Measurements from ENCODE around the gene TLR2. TPM values are rescaled to one million over a fixed set of nuclear protein-coding genes. Genes with fewer than 3 reads are reported as not detected.

TLR2 gene
- total RNA-seq, 4 donors from 2014 or later: 55.4 to 97.2 (median 87.8) TPM

- no peak for DNase-seq (ENCODE audit: low spot score)
- ATAC-seq (ENCODE audit: low FRiP score): no peak
- TF ChIP-seq CTCF (IDR thresholded peaks at IDR 0.05): no peak
Measured at GRCh38 chr4:153747406-153747955, 63.4 kb downstream of the TLR2 start.

- DNase-seq (ENCODE audit: low spot score) (no peak), ATAC-seq (ENCODE audit: low FRiP score) (peak; percentile 86)
- no peak for TF ChIP-seq CTCF (IDR thresholded peaks at IDR 0.05)
Measured at GRCh38 chr4:153748378-153748777, 64.3 kb downstream of the TLR2 start.

GRCh38 chr4:153750197-153750817 is 66.2 kb downstream of the TLR2 start:
- DNase-seq (ENCODE audit: low spot score) (no peak), ATAC-seq (ENCODE audit: low FRiP score) (peak; percentile 97)
- TF ChIP-seq CTCF (IDR thresholded peaks at IDR 0.05): no peak

GRCh38 chr4:153755186-153755585 is 71.1 kb downstream of the TLR2 start:
- ATAC-seq (ENCODE audit: low FRiP score) (no peak), DNase-seq (ENCODE audit: low spot score) (no peak)
- no peak for TF ChIP-seq CTCF (IDR thresholded peaks at IDR 0.05)

Other genes starting within 250 kb of the TLR2 start
- 10 to 100 TPM; 17.7 to 43.9 (median 24.8) TPM for gene TMEM131L, start 217.9 kb upstream of the TLR2 start, total RNA-seq
- 1 to 10 TPM in 1 of 4 donors, under 1 TPM in 1, not detected in 2; 0.28 to 1.4 TPM for gene RNF175, start 75.7 kb downstream of the TLR2 start, total RNA-seq
- 10 to 100 TPM in 3 of 4 donors, 1 to 10 TPM in 1; 9.4 to 34.7 (median 22.8) TPM for gene SFRP2, start 104.8 kb downstream of the TLR2 start, total RNA-seq

Data from omental fat pad (tissue), 4 donors.